IPS-20b (cell line): ENCODE results near the gene GPC1.

Experiments
- H3K27ac ChIP-seq: one replicate; pipeline ENCODE4 v1.5.1; 2013; ENCODE audit warnings: low read length
- H3K27me3 ChIP-seq: 2 replicates; pipeline ENCODE4 v1.6.1; 2013; ENCODE audit warnings: mild to moderate bottlenecking, low read length, inconsistent platforms; ENCODE audit not compliant: insufficient read depth
- H3K36me3 ChIP-seq: 2 replicates; pipeline ENCODE4 v1.6.1; 2013; ENCODE audit warnings: low read depth, mild to moderate bottlenecking, inconsistent platforms, low read length, moderate library complexity; ENCODE audit not compliant: insufficient read depth
- H3K4me1 ChIP-seq: 2 replicates; pipeline ENCODE4 v1.6.1; 2013; ENCODE audit warnings: mild to moderate bottlenecking, control low read depth, inconsistent platforms, low read length, moderate library complexity; ENCODE audit not compliant: insufficient read depth
- H3K4me3 ChIP-seq: 2 replicates; pipeline ENCODE4 v1.5.1; 2013; ENCODE audit warnings: mild to moderate bottlenecking, low read length, inconsistent platforms
- H3K9ac ChIP-seq: 2 replicates; pipeline ENCODE4 v1.6.1; 2013; ENCODE audit warnings: low read depth, mild to moderate bottlenecking, inconsistent platforms, low read length, moderate library complexity
- H3K9me3 ChIP-seq: 2 replicates; pipeline ENCODE4 v1.6.1; 2013; ENCODE audit warnings: mild to moderate bottlenecking, low read depth, low read length, inconsistent platforms; ENCODE audit not compliant: insufficient read depth

Gene GPC1

GRCh38 chr2:240410004-240410403 is 25.5 kb upstream of the GPC1 start:
- no peaks in the 10 kb centered on the region for H3K36me3 ChIP-seq
- no peaks in the 10 kb centered on the region for H3K4me1 ChIP-seq
- H3K4me3 ChIP-seq, result no peak overlapping the region
- no peak overlapping the region for H3K9ac ChIP-seq
- no peaks in the 10 kb centered on the region for H3K9me3 ChIP-seq
- H3K27ac ChIP-seq, result no peak overlapping the region
- no peaks in the 10 kb centered on the region for H3K27me3 ChIP-seq

GRCh38 chr2:240410808-240411207 is 24.7 kb upstream of the GPC1 start:
- Histone ChIP-seq H3K27ac (no peak overlapping the region), H3K36me3 (no peaks in the 10 kb centered on the region), H3K9ac (no peak overlapping the region), H3K9me3 (no peaks in the 10 kb centered on the region), H3K4me1 (no peaks in the 10 kb centered on the region), H3K27me3 (no peaks in the 10 kb centered on the region), H3K4me3 (no peak overlapping the region)

- H3K4me3 ChIP-seq, result no peak overlapping the region
- H3K9ac ChIP-seq, result no peak overlapping the region
- no peaks in the 10 kb centered on the region for H3K4me1 ChIP-seq
- no peaks in the 10 kb centered on the region for H3K27me3 ChIP-seq
- H3K27ac ChIP-seq, result no peak overlapping the region
- H3K36me3 ChIP-seq, result no peaks in the 10 kb centered on the region
- no peaks in the 10 kb centered on the region for H3K9me3 ChIP-seq
Measured at GRCh38 chr2:240411261-240412160, 24.0 kb upstream of the GPC1 start.

DNA sequence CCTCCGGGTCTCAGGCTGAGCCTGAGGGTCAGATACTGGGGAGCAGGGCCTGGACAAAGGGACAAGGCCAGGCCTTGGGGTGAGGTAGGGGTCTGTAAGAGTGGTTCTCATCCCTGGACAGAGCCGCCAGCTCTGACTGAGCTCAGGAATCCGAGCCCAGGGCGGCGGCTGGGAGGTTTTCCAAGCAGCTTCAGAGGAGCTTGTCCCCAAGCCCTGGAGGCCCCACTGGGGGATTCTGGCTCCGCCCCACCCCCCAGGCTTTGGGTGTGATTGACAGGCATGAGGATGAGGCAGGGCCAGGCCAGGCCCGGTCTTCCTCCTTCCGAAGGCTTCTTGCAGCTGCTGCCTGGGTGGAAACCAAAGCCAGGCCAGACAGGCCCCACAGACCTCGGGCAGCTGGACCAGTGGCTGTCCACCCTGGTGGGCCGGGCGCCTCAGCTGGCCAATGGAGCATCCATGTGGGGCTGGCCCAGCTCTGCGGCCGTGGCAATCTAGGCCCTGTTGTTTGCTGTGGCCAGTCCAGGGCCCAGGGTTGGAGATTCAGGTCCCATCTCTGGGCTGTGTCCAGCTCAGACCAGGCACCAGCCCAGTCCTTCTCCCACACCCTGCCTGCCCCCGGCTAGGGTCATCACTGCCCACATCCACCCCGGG is 23.1 kb upstream of the GPC1 start:
- no peaks in the 10 kb centered on the region for H3K27me3 ChIP-seq
- no peaks in the 10 kb centered on the region for H3K9me3 ChIP-seq
- no peaks in the 10 kb centered on the region for H3K36me3 ChIP-seq
- no peak overlapping the region for H3K27ac ChIP-seq
- H3K4me1 ChIP-seq, result no peaks in the 10 kb centered on the region
- H3K9ac ChIP-seq, result no peak overlapping the region
- no peak overlapping the region for H3K4me3 ChIP-seq

GRCh38 chr2:240412975-240413812 is 22.3 kb upstream of the GPC1 start:
- no peaks in the 10 kb centered on the region for H3K36me3 ChIP-seq
- no peaks in the 10 kb centered on the region for H3K4me1 ChIP-seq
- no peak overlapping the region for H3K27ac ChIP-seq
- H3K9me3 ChIP-seq, result peaks cover 4% of the 10 kb centered on the region; the same call in 1 of the 2 replicates
- no peaks in the 10 kb centered on the region for H3K27me3 ChIP-seq
- H3K4me3 ChIP-seq, result no peak overlapping the region
- no peak overlapping the region for H3K9ac ChIP-seq

- no peaks in the 10 kb centered on the region for H3K36me3 ChIP-seq
- no peak overlapping the region for H3K27ac ChIP-seq
- no peaks in the 10 kb centered on the region for H3K27me3 ChIP-seq
Measured at GRCh38 chr2:240413813-240414429, 21.5 kb upstream of the GPC1 start.

DNA sequence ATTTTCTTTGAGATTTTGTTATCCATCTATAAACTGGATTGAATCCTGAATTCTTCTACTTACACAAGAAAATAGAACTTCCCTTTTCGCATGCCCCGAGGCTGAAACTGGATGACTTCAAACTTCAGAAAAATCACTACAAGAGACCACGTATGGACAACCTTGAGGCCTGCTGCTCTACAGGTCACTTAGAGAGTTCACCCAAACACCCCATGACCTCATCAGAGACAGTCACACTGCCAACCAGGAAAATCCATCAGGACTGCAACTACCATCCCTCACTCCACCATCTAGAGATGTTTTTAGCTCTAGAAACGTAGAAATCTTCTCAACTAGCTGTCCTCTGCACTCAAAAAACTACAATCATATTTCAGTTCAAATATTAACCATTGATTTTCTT is 18.6 kb upstream of the GPC1 start:
- Histone ChIP-seq H3K27me3 (no peaks in the 10 kb centered on the region), H3K9me3 (peaks cover 39% of the 10 kb centered on the region; the same call in 1 of the 2 replicates), H3K27ac (no peak overlapping the region), H3K9ac (no peak overlapping the region), H3K4me1 (no peaks in the 10 kb centered on the region), H3K36me3 (no peaks in the 10 kb centered on the region), H3K4me3 (no peak overlapping the region)

More at GRCh38 chr2:240413813-240414429, 21.5 kb upstream of the GPC1 start:
- H3K4me1 ChIP-seq, result no peaks in the 10 kb centered on the region
- H3K9ac ChIP-seq, result no peak overlapping the region
- H3K9me3 ChIP-seq, result peaks cover 11% of the 10 kb centered on the region; the same call in 1 of the 2 replicates
- H3K4me3 ChIP-seq, result no peak overlapping the region

- H3K9ac ChIP-seq, result no peak overlapping the region
- no peaks in the 10 kb centered on the region for H3K4me1 ChIP-seq
- no peaks in the 10 kb centered on the region for H3K27me3 ChIP-seq
Measured at GRCh38 chr2:240418311-240418710, 17.2 kb upstream of the GPC1 start.

GRCh38 chr2:240419271-240419670 is 16.2 kb upstream of the GPC1 start:
- H3K9me3 ChIP-seq, result peaks cover 40% of the 10 kb centered on the region; the same call in 1 of the 2 replicates
- H3K27me3 ChIP-seq, result no peaks in the 10 kb centered on the region
- H3K36me3 ChIP-seq, result no peaks in the 10 kb centered on the region
- H3K27ac ChIP-seq, result no peak overlapping the region
- H3K9ac ChIP-seq, result no peak overlapping the region
- H3K4me3 ChIP-seq, result no peak overlapping the region
- no peaks in the 10 kb centered on the region for H3K4me1 ChIP-seq

More at GRCh38 chr2:240418311-240418710, 17.2 kb upstream of the GPC1 start:
- Histone ChIP-seq H3K4me3 (no peak overlapping the region), H3K9me3 (peaks cover 40% of the 10 kb centered on the region; the same call in 1 of the 2 replicates), H3K36me3 (no peaks in the 10 kb centered on the region), H3K27ac (no peak overlapping the region)

GRCh38 chr2:240419723-240420122 is 15.7 kb upstream of the GPC1 start:
- no peaks in the 10 kb centered on the region for H3K36me3 ChIP-seq
- no peak overlapping the region for H3K4me3 ChIP-seq
- H3K9ac ChIP-seq, result no peak overlapping the region
- no peaks in the 10 kb centered on the region for H3K27me3 ChIP-seq
- no peak overlapping the region for H3K27ac ChIP-seq
- no peaks in the 10 kb centered on the region for H3K4me1 ChIP-seq
- H3K9me3 ChIP-seq, result peaks cover 40% of the 10 kb centered on the region; the same call in 1 of the 2 replicates
